MM.1S (cell line): ENCODE results near the gene RBPMS2.

Source experiments
- DNase-seq: peaks from one replicate; pipeline ENCODE4 v3.0.0-alpha.2; 2015
- H2AFZ ChIP-seq: fragments of 300-600 bp; sonication (generic); 2 replicates; pipeline ENCODE4 v1.6.0; 2016; ENCODE audit warnings: antibody characterized with exemption, low read length
- H3F3A ChIP-seq: fragments of 300-600 bp; sonication (generic); 2 replicates; pipeline ENCODE4 v1.6.1; 2016; ENCODE audit warnings: mild to moderate bottlenecking, antibody characterized with exemption, low read length, moderate library complexity, mixed read lengths; ENCODE audit not compliant: insufficient read depth
- H3K27ac ChIP-seq: fragments of 300-600 bp; sonication (generic); 2 replicates; pipeline ENCODE4 v1.5.1; 2016; ENCODE audit warnings: mild to moderate bottlenecking, low read length
- H3K27me3 ChIP-seq: fragments of 300-600 bp; sonication (generic); replicated peaks from 2 replicates; pipeline ENCODE4 v1.6.0; 2016; ENCODE audit warnings: low read length; ENCODE audit not compliant: insufficient read depth
- H3K36me3 ChIP-seq: fragments of 300-600 bp; sonication (generic); replicated peaks from 2 replicates; pipeline ENCODE4 v1.6.1; 2016; ENCODE audit warnings: mild to moderate bottlenecking, low read length, mixed read lengths; ENCODE audit not compliant: insufficient read depth
- H3K4me1 ChIP-seq: fragments of 300-600 bp; sonication (generic); 2 replicates; pipeline ENCODE4 v1.6.1; 2016; ENCODE audit warnings: low read length, mixed read lengths
- H3K4me2 ChIP-seq: fragments of 300-600 bp; sonication (generic); 2 replicates; pipeline ENCODE4 v1.6.0; 2016; ENCODE audit warnings: low read depth, low read length
- H3K4me3 ChIP-seq: fragments of 300-600 bp; sonication (generic); 2 replicates; pipeline ENCODE4 v1.5.1; 2016; ENCODE audit warnings: low read length, mixed read lengths
- H3K79me2 ChIP-seq: fragments of 300-600 bp; sonication (generic); 2 replicates; pipeline ENCODE4 v1.6.1; 2016; ENCODE audit warnings: mixed run types, low read length, mixed read lengths
- H3K9ac ChIP-seq: fragments of 300-600 bp; sonication (generic); 2 replicates; pipeline ENCODE4 v1.6.1; 2016; ENCODE audit warnings: low read length, mixed read lengths
- H3K9me2 ChIP-seq: fragments of 300-600 bp; sonication (generic); replicated peaks from 2 replicates; pipeline ENCODE4 v1.6.1; 2016; ENCODE audit warnings: mild to moderate bottlenecking, low read length, mixed read lengths; ENCODE audit not compliant: insufficient read depth
- H3K9me3 ChIP-seq: fragments of 300-600 bp; sonication (generic); replicated peaks from 2 replicates; pipeline ENCODE4 v1.6.1; 2016; ENCODE audit warnings: mild to moderate bottlenecking, low read length, mixed read lengths; ENCODE audit not compliant: insufficient read depth
- H4K20me1 ChIP-seq: fragments of 300-600 bp; sonication (generic); 2 replicates; pipeline ENCODE4 v1.6.1; 2016; ENCODE audit warnings: mild to moderate bottlenecking, low read length, moderate library complexity, mixed read lengths; ENCODE audit not compliant: insufficient read depth
- EZH2 ChIP-seq: fragments of 300-600 bp; sonication (generic); optimal IDR thresholded peaks from 2 replicates; pipeline ENCODE3; 2017; ENCODE audit warnings: low read depth, mild to moderate bottlenecking, antibody characterized with exemption, low read length, mixed read lengths
- EZH2phosphoT487 ChIP-seq: fragments of 300-600 bp; sonication (generic); IDR thresholded peaks from 2 replicates; pipeline ENCODE4 v1.6.1; 2018; ENCODE audit warnings: antibody characterized with exemption, low read length
- TF ChIP-seq, protein P1 (sequence below): fragments of 300-600 bp; sonication (generic); IDR thresholded peaks from 2 replicates; pipeline ENCODE4 v1.5.1; 2016; ENCODE audit warnings: antibody characterized with exemption, low read length, mixed read lengths

Gene RBPMS2

DNA sequence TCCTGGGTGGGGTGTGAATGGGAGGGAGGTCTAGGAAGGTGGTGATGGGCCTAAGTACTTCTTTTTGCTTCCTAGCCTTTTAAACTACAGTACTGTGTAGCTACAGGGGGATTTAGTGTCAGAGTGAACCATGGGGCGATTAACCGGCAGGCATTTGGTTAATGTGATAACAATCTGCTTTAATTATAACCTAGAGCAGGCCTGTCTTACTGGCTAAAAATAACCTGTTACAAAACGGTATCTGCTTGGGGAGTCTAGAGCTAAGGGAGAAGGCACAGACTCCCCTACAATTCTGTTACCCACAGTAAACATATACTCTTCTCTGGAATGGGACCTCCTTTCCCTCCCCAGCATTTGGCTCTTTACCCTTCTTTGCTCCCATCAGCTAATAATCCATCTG is 85.4 kb downstream of the RBPMS2 start:
- no peak overlapping the region for H3K9ac ChIP-seq
- no peaks in the 10 kb centered on the region for H3K9me3 ChIP-seq
- no peak for DNase-seq
- TF ChIP-seq, protein P1, sequence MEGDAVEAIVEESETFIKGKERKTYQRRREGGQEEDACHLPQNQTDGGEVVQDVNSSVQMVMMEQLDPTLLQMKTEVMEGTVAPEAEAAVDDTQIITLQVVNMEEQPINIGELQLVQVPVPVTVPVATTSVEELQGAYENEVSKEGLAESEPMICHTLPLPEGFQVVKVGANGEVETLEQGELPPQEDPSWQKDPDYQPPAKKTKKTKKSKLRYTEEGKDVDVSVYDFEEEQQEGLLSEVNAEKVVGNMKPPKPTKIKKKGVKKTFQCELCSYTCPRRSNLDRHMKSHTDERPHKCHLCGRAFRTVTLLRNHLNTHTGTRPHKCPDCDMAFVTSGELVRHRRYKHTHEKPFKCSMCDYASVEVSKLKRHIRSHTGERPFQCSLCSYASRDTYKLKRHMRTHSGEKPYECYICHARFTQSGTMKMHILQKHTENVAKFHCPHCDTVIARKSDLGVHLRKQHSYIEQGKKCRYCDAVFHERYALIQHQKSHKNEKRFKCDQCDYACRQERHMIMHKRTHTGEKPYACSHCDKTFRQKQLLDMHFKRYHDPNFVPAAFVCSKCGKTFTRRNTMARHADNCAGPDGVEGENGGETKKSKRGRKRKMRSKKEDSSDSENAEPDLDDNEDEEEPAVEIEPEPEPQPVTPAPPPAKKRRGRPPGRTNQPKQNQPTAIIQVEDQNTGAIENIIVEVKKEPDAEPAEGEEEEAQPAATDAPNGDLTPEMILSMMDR: no peak
- TF ChIP-seq EZH2 (no peak), EZH2phosphoT487 (no peak)
- no peak overlapping the region for H3K4me2 ChIP-seq
- H4K20me1 ChIP-seq: no peaks in the 10 kb centered on the region
- no peak overlapping the region for H3K27ac ChIP-seq
- H3F3A ChIP-seq: no peaks in the 10 kb centered on the region
- no peaks in the 10 kb centered on the region; the same call in 1 of the 2 replicates for H3K36me3 ChIP-seq
- H3K9me2 ChIP-seq: no peaks in the 10 kb centered on the region
- H2AFZ ChIP-seq: no peak overlapping the region
- no peak overlapping the region for H3K4me3 ChIP-seq
- H3K27me3 ChIP-seq: no peaks in the 10 kb centered on the region
- peaks cover 13% of the 10 kb centered on the region; the same call in 1 of the 2 replicates for H3K79me2 ChIP-seq
- H3K4me1 ChIP-seq: no peaks in the 10 kb centered on the region
